Activated CD8-positive, alpha-beta T cell treated with anti-CD3 and anti-CD28 coated beads for 36 hours (primary cell): ENCODE measurements around the gene RAB22A. TPM values are rescaled to one million over a fixed set of nuclear protein-coding genes. Genes with fewer than 3 reads are reported as not detected.

Experiments used
- ATAC-seq: fragments of 200-7000 bp; cut with Tn5 transposase; one replicate; pipeline ENCODE4 v1.10.0; 2021; ENCODE audit warnings: mild to moderate bottlenecking, moderate library complexity
- CTCF ChIA-PET: fragments of 350-600 bp; sonication (Branson Sonifier 250); formaldehyde crosslinking; loops from one replicate; lab custom pipeline; 2021; ENCODE audit warnings: antibody characterized with exemption; lab: Charles Lee
- POLR2A ChIA-PET: fragments of 350-600 bp; sonication (Branson Sonifier 250); formaldehyde crosslinking; loops from one replicate; lab custom pipeline; 2021; ENCODE audit warnings: antibody characterized with exemption; lab: Charles Lee
- DNase-seq: peaks from one replicate; pipeline ENCODE4 v3.0.0-alpha.2; 2020
- H3K27ac Mint-ChIP-seq: one replicate; pipeline ENCODE4 v1.8.0; 2021; ENCODE audit warnings: mild to moderate bottlenecking, mixed read lengths
- H3K27me3 Mint-ChIP-seq: one replicate; pipeline ENCODE4 v1.8.0; 2021; ENCODE audit warnings: mixed read lengths
- H3K36me3 Mint-ChIP-seq: one replicate; pipeline ENCODE4 v1.8.0; 2021; ENCODE audit warnings: low read depth, mixed read lengths
- H3K4me1 Mint-ChIP-seq: one replicate; pipeline ENCODE4 v1.8.0; 2021; ENCODE audit warnings: low read depth, mixed read lengths
- H3K4me3 Mint-ChIP-seq: one replicate; pipeline ENCODE4 v1.8.0; 2021; ENCODE audit warnings: mild to moderate bottlenecking, moderate library complexity, mixed read lengths
- H3K9me3 Mint-ChIP-seq: one replicate; pipeline ENCODE4 v1.8.0; 2021; ENCODE audit warnings: mixed read lengths
- CTCF ChIP-seq: fragments of 200-600 bp; IDR thresholded peaks from one replicate; pipeline ENCODE4 v1.8.0; 2022; ENCODE audit warnings: antibody characterized with exemption, mild to moderate bottlenecking
- intact Hi-C: fragments of 100-400 bp; cut with micrococcal nuclease; formaldehyde crosslinking; loops from one replicate; pipeline ENCODE4 v1.10.0; 2022
- total RNA-seq, 2 experiments: library from RNA; stranded (reverse); gene quantifications; one replicate each; pipeline ENCODE4 v1.2.3, GENCODE V29; 2021

Gene RAB22A
- total RNA-seq, 2 experiments from 2014 or later: 8.3 to 9.0 TPM

GRCh38 chr20:58382096-58382495 lies 72.6 kb downstream of the RAB22A start:
- Mint-ChIP-seq H3K27me3 (peaks cover 22% of the 10 kb centered on the region), H3K4me1 (no peaks in the 10 kb centered on the region), H3K9me3 (peaks cover 16% of the 10 kb centered on the region), H3K27ac (no peak overlapping the region), H3K36me3 (peaks cover 3% of the 10 kb centered on the region), H3K4me3 (no peak overlapping the region)
- no peak for TF ChIP-seq CTCF
- intact Hi-C loops: loop anchor here (10.0 kb wide), 1 partner anchor 147 kb away; no protein-coding TSS in a partner anchor
- no peak for ATAC-seq
- CTCF ChIA-PET: no interaction called here
- DNase-seq: no peak
- POLR2A ChIA-PET: no interaction called here

- no peak overlapping the region for H3K27ac Mint-ChIP-seq
- intact Hi-C loops: loop anchor here (10.0 kb wide), 1 partner anchor 150 kb away; no protein-coding TSS in a partner anchor
- no peak for ATAC-seq
- DNase-seq: no peak
- H3K4me3 Mint-ChIP-seq: no peak overlapping the region
- TF ChIP-seq CTCF: no peak
- H3K9me3 Mint-ChIP-seq: peaks cover 16% of the 10 kb centered on the region
- ChIA-PET CTCF (no interaction called here), POLR2A (no interaction called here)
- H3K27me3 Mint-ChIP-seq: peaks cover 7% of the 10 kb centered on the region
- H3K36me3 Mint-ChIP-seq: peaks cover 6% of the 10 kb centered on the region
- no peaks in the 10 kb centered on the region for H3K4me1 Mint-ChIP-seq
These were observed 75.3 kb downstream of the RAB22A start for GRCh38 chr20:58384821-58385220.

- Mint-ChIP-seq H3K27me3 (peaks cover 2% of the 10 kb centered on the region), H3K27ac (no peak overlapping the region), H3K9me3 (no peaks in the 10 kb centered on the region), H3K4me1 (peaks cover 27% of the 10 kb centered on the region), H3K4me3 (no peak overlapping the region), H3K36me3 (peaks cover 29% of the 10 kb centered on the region)
- DNase-seq: no peak
- no peak for ATAC-seq
- POLR2A ChIA-PET: interaction anchor here (1.1 to 3.9 kb wide), 4 partner anchors 11 to 150 kb away, joined by 3 to 20 read pairs (median 3); no protein-coding TSS in a partner anchor
- TF ChIP-seq CTCF: no peak
- CTCF ChIA-PET: interaction anchor here (0.9 to 1.6 kb wide), 4 partner anchors 14 to 153 kb away, joined by 4 to 7 read pairs (median 6); no protein-coding TSS in a partner anchor
- intact Hi-C loops: loop anchor here (10.0 kb wide), 1 partner anchor 153 kb away; no protein-coding TSS in a partner anchor
These were observed 78.6 kb downstream of the RAB22A start for GRCh38 chr20:58388028-58388601.

- ChIA-PET POLR2A (interaction anchor here (0.6 to 3.9 kb wide), 14 partner anchors 10 to 759 kb away, joined by 3 to 20 read pairs (median 3); partner anchors contain the start of gene RAB22A), CTCF (interaction anchor here (0.8 to 1.6 kb wide), 8 partner anchors 11 to 154 kb away, joined by 3 to 7 read pairs (median 4); partner anchors contain the start of gene RAB22A)
- Mint-ChIP-seq H3K36me3 (peaks cover 33% of the 10 kb centered on the region), H3K4me3 (peak within 1 kb of the TSS; percentile 94), H3K4me1 (peaks cover 32% of the 10 kb centered on the region), H3K9me3 (no peaks in the 10 kb centered on the region), H3K27ac (peak within 1 kb of the TSS; percentile 97), H3K27me3 (peaks cover 2% of the 10 kb centered on the region)
- DNase-seq (peak; percentile 95), ATAC-seq (peak; percentile 98)
- intact Hi-C loops: loop anchor here (10.0 kb wide), 1 partner anchor 154 kb away; no protein-coding TSS in a partner anchor
- TF ChIP-seq CTCF: no peak
These were observed 79.4 kb downstream of the RAB22A start, which contains the start of gene VAPB for GRCh38 chr20:58388882-58389323. Gene VAPB, plus strand, starts transcription at chr20:58389229. Its CDS starts 231 bp downstream, at chr20:58389460.
